ENCODE data around the gene ACKR2.
A peak's percentile ranks its signal among the peaks of the same experiment; 100 is the strongest.
"Not testable (repeated sequence)": the region's sequence is repeated elsewhere in the genome, so short reads cannot be mapped to it uniquely, and the experiment has no call there.

Gene ACKR2

GRCh38 chr3:42880601-42881451 is 71.6 kb downstream of the ACKR2 start:
- peak; percentile 71 to 98 (median 82) for DNase-seq
- intact Hi-C loops (cut with DNase I), result loop anchor here (1.0 to 2.0 kb wide), 2 partner anchors 50 to 101 kb away; no protein-coding TSS in a partner anchor

GRCh38 chr3:42883251-42883930 is 74.1 kb downstream of the ACKR2 start:
- intact Hi-C loops (cut with DNase I); DNase-seq: not testable (repeated sequence)

GRCh38 chr3:42884324-42884723 is 75.1 kb downstream of the ACKR2 start:
- intact Hi-C loops (cut with DNase I), result no loop called here

GRCh38 chr3:42886294-42886822 is 77.1 kb downstream of the ACKR2 start:
- no peak for DNase-seq
- intact Hi-C loops (cut with DNase I), result no loop called here

More at GRCh38 chr3:42884324-42884723, 75.1 kb downstream of the ACKR2 start:
- no peak for DNase-seq

GRCh38 chr3:42887084-42887483 is 77.8 kb downstream of the ACKR2 start:
- DNase-seq, result no peak
- intact Hi-C loops (cut with DNase I), result no loop called here

GRCh38 chr3:42891042-42891441 is 81.8 kb downstream of the ACKR2 start:
- intact Hi-C loops (cut with DNase I), result no loop called here
- DNase-seq, result no peak

GRCh38 chr3:42892169-42892568 is 82.9 kb downstream of the ACKR2 start:
- intact Hi-C loops (cut with DNase I), result no loop called here
- DNase-seq, result no peak

- no peak for DNase-seq
- intact Hi-C loops (cut with DNase I), result no loop called here
Measured at GRCh38 chr3:42892807-42893206, 83.6 kb downstream of the ACKR2 start.

- no peak for DNase-seq
- intact Hi-C loops (cut with DNase I), result no loop called here
Measured at GRCh38 chr3:42894698-42895579, 85.7 kb downstream of the ACKR2 start.

- intact Hi-C loops (cut with DNase I), result no loop called here
- no peak for DNase-seq
Measured at GRCh38 chr3:42895580-42895868, 86.3 kb downstream of the ACKR2 start.

- intact Hi-C loops (cut with DNase I), result no loop called here
- DNase-seq, result no peak
Measured at GRCh38 chr3:42898896-42899675, 89.8 kb downstream of the ACKR2 start.

- DNase-seq, result no peak
- intact Hi-C loops (cut with DNase I), result no loop called here
Measured at GRCh38 chr3:42900226-42901072, 91.2 kb downstream of the ACKR2 start.

GRCh38 chr3:42901073-42901415 is 91.8 kb downstream of the ACKR2 start:
- intact Hi-C loops (cut with DNase I), result no loop called here
- DNase-seq, result no peak

GRCh38 chr3:42902257-42902656 is 93.0 kb downstream of the ACKR2 start:
- intact Hi-C loops (cut with DNase I), result no loop called here
- no peak for DNase-seq

- intact Hi-C loops (cut with DNase I), result no loop called here
- no peak for DNase-seq
Measured at GRCh38 chr3:42904076-42904475, 94.8 kb downstream of the ACKR2 start.

GRCh38 chr3:42905740-42906069 is 96.5 kb downstream of the ACKR2 start:
- intact Hi-C loops (cut with DNase I), result no loop called here
- DNase-seq, result no peak

- peak; percentile 46 to 96 (median 70) for DNase-seq
Measured at GRCh38 chr3:42906070-42906847, 97.0 kb downstream of the ACKR2 start, which contains the start of gene ZNF662. Gene ZNF662 (plus strand): TSS chr3:42906142. CDS start chr3:42908115, 1,973 bp downstream.

GRCh38 chr3:42906848-42907183 is 97.6 kb downstream of the ACKR2 start:
- no peak for DNase-seq
- intact Hi-C loops (cut with DNase I), result no loop called here

More at GRCh38 chr3:42906070-42906847, 97.0 kb downstream of the ACKR2 start, which contains the start of gene ZNF662:
- intact Hi-C loops (cut with DNase I), result no loop called here
